Thoracic aorta (tissue), 2 donors: ENCODE data around the gene CLMN. TPM values are rescaled to one million over a fixed set of nuclear protein-coding genes. Genes with fewer than 3 reads are reported as not detected.

Experiments used
- ATAC-seq: fragments of 150-250 bp; one replicate; pipeline ENCODE4 v1.8.0; 2017; ENCODE audit warnings: low read depth; ENCODE audit not compliant: insufficient number of reproducible peaks, low FRiP score
- DNase-seq: peaks from one replicate; pipeline ENCODE4 v3.0.0-alpha.2; 2020; ENCODE audit warnings: low spot score
- H3K27ac ChIP-seq, 2 donors: fragments of 200-600 bp; sonication (generic); 1 replicate in 1 of 2; 2 replicates in 1 of 2; pipeline ENCODE4 v1.5.1; 2016; ENCODE audit warnings: mild to moderate bottlenecking in 2 of 2, moderate library complexity in 2 of 2
- H3K27me3 ChIP-seq: fragments of 200-600 bp; sonication (generic); replicated peaks from 2 replicates; pipeline ENCODE4 v1.6.0; 2016; ENCODE audit warnings: mild to moderate bottlenecking; ENCODE audit not compliant: insufficient read depth
- H3K36me3 ChIP-seq: fragments of 200-600 bp; sonication (generic); one replicate; pipeline ENCODE4 v1.5.1; 2016
- H3K4me1 ChIP-seq, 2 donors: fragments of 200-600 bp; sonication (generic); 1 replicate in 1 of 2; 2 replicates in 1 of 2; pipeline versions ENCODE4 v1.5.1 to v1.6.0; 2016; ENCODE audit warnings: low read depth in 2 of 2, mild to moderate bottlenecking in 1 of 2; ENCODE audit not compliant: control insufficient read depth in 1 of 2
- H3K4me3 ChIP-seq: fragments of 200-600 bp; sonication (generic); 2 replicates; pipeline ENCODE4 v1.5.1; 2016; ENCODE audit warnings: mild to moderate bottlenecking
- H3K9me3 ChIP-seq: fragments of 200-600 bp; sonication (generic); 2 replicates; pipeline ENCODE4 v1.5.1; 2016
- total RNA-seq, 2 donors: library from RNA; depleted of rRNA; stranded (reverse); fragments of >200 nt; gene quantifications; one replicate each; pipeline versions ENCODE4 v1.1.0 to v1.2.3, GENCODE V29; 2016
- TF ChIP-seq, protein P1 (sequence below): fragments of 200-600 bp; sonication (generic); IDR thresholded peaks from one replicate; pipeline ENCODE4 v1.5.1; 2019; ENCODE audit warnings: antibody characterized with exemption

CLMN gene, protein sequence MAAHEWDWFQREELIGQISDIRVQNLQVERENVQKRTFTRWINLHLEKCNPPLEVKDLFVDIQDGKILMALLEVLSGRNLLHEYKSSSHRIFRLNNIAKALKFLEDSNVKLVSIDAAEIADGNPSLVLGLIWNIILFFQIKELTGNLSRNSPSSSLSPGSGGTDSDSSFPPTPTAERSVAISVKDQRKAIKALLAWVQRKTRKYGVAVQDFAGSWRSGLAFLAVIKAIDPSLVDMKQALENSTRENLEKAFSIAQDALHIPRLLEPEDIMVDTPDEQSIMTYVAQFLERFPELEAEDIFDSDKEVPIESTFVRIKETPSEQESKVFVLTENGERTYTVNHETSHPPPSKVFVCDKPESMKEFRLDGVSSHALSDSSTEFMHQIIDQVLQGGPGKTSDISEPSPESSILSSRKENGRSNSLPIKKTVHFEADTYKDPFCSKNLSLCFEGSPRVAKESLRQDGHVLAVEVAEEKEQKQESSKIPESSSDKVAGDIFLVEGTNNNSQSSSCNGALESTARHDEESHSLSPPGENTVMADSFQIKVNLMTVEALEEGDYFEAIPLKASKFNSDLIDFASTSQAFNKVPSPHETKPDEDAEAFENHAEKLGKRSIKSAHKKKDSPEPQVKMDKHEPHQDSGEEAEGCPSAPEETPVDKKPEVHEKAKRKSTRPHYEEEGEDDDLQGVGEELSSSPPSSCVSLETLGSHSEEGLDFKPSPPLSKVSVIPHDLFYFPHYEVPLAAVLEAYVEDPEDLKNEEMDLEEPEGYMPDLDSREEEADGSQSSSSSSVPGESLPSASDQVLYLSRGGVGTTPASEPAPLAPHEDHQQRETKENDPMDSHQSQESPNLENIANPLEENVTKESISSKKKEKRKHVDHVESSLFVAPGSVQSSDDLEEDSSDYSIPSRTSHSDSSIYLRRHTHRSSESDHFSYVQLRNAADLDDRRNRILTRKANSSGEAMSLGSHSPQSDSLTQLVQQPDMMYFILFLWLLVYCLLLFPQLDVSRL
- total RNA-seq: 10 to 100 TPM in 1 of 2 donors, 1 to 10 TPM in 1; 7.3 to 10.4 TPM

DNA sequence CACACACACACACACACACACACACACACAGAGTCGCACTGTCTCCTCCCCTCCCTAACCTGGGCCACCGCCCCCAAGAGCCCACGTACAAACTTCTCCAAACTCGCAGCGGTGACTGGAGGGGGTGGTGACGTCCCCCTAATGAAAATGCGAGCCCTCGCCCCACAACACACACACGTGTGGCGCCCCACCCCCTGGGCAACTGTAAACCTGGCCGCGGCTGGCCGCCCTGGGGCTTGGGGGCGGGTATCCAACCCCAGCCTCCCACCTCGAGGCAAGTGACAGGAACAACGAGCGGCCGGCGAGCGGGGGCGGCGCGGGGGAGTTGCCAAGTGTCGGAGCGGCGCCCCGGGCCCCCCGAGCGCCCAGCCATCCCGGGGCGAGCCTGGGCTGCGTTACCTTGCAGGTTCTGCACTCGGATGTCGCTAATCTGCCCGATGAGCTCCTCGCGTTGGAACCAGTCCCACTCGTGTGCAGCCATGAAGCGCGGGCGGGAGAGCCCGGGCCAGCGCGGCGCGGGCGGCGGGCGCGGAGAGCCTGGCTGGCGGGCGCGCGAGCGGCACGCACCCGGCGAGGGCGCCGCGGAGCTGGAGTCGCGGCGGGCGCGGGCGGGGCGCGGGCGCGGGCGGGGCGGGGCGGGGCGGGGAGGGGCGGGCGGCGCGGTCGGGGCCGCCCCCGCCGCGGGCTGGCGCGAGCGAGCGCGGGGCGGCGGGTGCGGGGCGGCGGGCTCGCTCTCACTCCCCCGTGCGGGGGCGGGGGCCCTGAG is at the start of gene CLMN:
Gene CLMN, minus strand, starts transcription at position 597 of the 766 bp plus-strand sequence. Its CDS starts 116 bp downstream, at position 481.
- no peaks in the 10 kb centered on the region for H3K27me3 ChIP-seq
- TF ChIP-seq, protein P1, sequence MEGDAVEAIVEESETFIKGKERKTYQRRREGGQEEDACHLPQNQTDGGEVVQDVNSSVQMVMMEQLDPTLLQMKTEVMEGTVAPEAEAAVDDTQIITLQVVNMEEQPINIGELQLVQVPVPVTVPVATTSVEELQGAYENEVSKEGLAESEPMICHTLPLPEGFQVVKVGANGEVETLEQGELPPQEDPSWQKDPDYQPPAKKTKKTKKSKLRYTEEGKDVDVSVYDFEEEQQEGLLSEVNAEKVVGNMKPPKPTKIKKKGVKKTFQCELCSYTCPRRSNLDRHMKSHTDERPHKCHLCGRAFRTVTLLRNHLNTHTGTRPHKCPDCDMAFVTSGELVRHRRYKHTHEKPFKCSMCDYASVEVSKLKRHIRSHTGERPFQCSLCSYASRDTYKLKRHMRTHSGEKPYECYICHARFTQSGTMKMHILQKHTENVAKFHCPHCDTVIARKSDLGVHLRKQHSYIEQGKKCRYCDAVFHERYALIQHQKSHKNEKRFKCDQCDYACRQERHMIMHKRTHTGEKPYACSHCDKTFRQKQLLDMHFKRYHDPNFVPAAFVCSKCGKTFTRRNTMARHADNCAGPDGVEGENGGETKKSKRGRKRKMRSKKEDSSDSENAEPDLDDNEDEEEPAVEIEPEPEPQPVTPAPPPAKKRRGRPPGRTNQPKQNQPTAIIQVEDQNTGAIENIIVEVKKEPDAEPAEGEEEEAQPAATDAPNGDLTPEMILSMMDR: no peak
- ATAC-seq (no peak), DNase-seq (no peak)
- H3K4me1 ChIP-seq: peaks cover 0 to 21% of the 10 kb centered on the region in 2 donors
- H3K27ac ChIP-seq: peak within 1 kb of the TSS in 1 of 2 donors; percentile 20
- H3K36me3 ChIP-seq: no peaks in the 10 kb centered on the region
- H3K4me3 ChIP-seq: peak within 1 kb of the TSS; percentile 81
- H3K9me3 ChIP-seq: no peaks in the 10 kb centered on the region

DNA sequence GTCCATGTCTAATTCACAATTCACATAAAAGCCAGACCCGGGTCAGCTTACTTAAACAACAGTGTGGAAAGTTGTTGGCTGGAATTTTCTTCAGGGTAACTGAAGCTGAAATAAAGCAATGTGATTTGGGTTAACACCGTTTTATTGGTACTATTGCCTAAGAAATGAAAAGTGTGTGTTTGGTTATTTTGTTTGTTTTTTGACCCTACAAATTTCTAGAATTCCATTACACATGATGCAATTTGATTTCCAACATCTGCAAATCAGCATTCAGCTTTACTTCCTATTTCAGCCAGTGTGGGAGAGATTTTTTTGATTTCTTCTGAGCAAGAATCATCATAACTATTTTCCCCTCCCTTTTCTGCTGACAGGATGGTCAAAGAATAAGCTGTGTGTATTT is 45.7 kb upstream of the CLMN start:
- H3K27ac ChIP-seq: no peak overlapping the region
- TF ChIP-seq, protein P1: no peak
- H3K4me1 ChIP-seq: no peaks in the 10 kb centered on the region
- H3K4me3 ChIP-seq: no peak overlapping the region
- no peaks in the 10 kb centered on the region for H3K27me3 ChIP-seq
- DNase-seq (no peak), ATAC-seq (no peak)
- H3K36me3 ChIP-seq: no peaks in the 10 kb centered on the region
- H3K9me3 ChIP-seq: no peaks in the 10 kb centered on the region

DNA sequence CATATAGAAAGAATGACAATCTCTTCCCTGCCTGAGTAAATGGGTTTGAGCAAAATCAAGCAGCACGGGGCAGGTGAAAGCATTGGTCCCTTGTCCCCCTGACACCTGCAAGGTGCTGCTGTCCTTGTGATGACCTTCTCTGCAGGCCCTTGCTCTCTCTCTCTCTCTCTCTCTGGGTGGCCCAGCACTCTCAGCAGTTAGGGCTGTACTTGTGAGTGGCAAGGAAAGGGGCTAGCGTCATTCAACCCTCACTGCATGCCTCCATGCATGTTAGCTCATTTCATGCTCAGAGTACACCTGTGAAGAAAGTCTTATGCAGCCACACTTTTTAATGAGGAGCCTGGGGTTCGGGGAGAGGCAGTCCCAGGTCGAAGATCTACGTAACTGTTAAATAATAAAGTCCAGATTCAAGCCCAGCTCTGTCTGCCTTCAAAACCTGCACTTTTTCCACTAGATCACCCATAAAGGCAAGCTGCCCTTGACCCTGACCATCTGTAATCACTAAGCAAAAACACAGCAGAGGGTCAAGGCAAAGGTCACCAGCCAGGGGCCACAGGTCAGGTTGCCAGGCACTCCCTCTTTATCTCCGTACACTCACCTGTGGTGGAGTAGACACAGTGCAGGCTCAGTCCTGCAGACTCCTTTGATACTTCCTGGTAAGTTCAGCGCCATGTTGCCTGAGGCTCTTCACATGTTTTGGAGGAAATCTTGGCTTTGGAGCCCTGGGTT is 44.9 kb upstream of the CLMN start:
- TF ChIP-seq, protein P1: no peak
- DNase-seq (no peak), ATAC-seq (no peak)
- H3K27ac ChIP-seq: no peak overlapping the region
- H3K4me3 ChIP-seq: no peak overlapping the region
- no peaks in the 10 kb centered on the region for H3K9me3 ChIP-seq
- no peaks in the 10 kb centered on the region for H3K4me1 ChIP-seq
- H3K27me3 ChIP-seq: no peaks in the 10 kb centered on the region
- H3K36me3 ChIP-seq: no peaks in the 10 kb centered on the region

DNA sequence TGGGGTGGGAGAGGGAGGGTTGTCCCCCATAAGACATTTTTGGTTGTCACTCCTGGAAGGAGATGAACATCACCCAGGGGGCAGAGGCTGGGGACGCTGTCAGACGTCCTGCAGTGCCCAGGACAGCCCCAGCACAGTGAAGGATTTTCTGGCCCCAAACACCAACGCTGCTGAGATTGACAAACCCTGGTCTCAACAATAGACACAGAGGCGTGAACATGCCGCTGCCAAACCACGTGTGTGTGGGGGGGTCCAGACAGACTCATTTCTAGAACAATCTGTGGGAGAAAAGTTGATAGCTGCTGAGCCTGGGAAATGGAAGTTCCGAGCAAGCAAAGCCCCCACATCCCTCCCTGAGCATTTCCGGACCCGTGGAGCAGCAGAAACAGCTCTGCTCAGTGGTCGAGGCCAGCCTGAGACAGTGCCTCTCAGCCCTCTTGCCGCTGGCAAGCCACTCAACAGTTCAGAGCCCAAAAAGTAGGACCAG is 43.8 kb upstream of the CLMN start:
- TF ChIP-seq, protein P1: no peak
- DNase-seq (no peak), ATAC-seq (no peak)
- no peak overlapping the region for H3K4me3 ChIP-seq
- H3K4me1 ChIP-seq: no peaks in the 10 kb centered on the region
- H3K27ac ChIP-seq: no peak overlapping the region
- H3K27me3 ChIP-seq: no peaks in the 10 kb centered on the region
- H3K9me3 ChIP-seq: no peaks in the 10 kb centered on the region
- H3K36me3 ChIP-seq: no peaks in the 10 kb centered on the region
